Activated CD8-positive, alpha-beta T cell treated with anti-CD3 and anti-CD28 coated beads for 36 hours (primary cell): Measurements from ENCODE around the gene PDZD7. TPM values are rescaled to one million over a fixed set of nuclear protein-coding genes. Genes with fewer than 3 reads are reported as not detected.

Experiments used
- ATAC-seq: fragments of 200-7000 bp; cut with Tn5 transposase; one replicate; pipeline ENCODE4 v1.10.0; 2021; ENCODE audit warnings: mild to moderate bottlenecking, moderate library complexity
- CTCF ChIA-PET: fragments of 350-600 bp; sonication (Branson Sonifier 250); formaldehyde crosslinking; loops from one replicate; lab custom pipeline; 2021; ENCODE audit warnings: antibody characterized with exemption; lab: Charles Lee
- POLR2A ChIA-PET: fragments of 350-600 bp; sonication (Branson Sonifier 250); formaldehyde crosslinking; loops from one replicate; lab custom pipeline; 2021; ENCODE audit warnings: antibody characterized with exemption; lab: Charles Lee
- DNase-seq: peaks from one replicate; pipeline ENCODE4 v3.0.0-alpha.2; 2020
- H3K27ac Mint-ChIP-seq: one replicate; pipeline ENCODE4 v1.8.0; 2021; ENCODE audit warnings: mild to moderate bottlenecking, mixed read lengths
- H3K27me3 Mint-ChIP-seq: one replicate; pipeline ENCODE4 v1.8.0; 2021; ENCODE audit warnings: mixed read lengths
- H3K36me3 Mint-ChIP-seq: one replicate; pipeline ENCODE4 v1.8.0; 2021; ENCODE audit warnings: low read depth, mixed read lengths
- H3K4me1 Mint-ChIP-seq: one replicate; pipeline ENCODE4 v1.8.0; 2021; ENCODE audit warnings: low read depth, mixed read lengths
- H3K4me3 Mint-ChIP-seq: one replicate; pipeline ENCODE4 v1.8.0; 2021; ENCODE audit warnings: mild to moderate bottlenecking, moderate library complexity, mixed read lengths
- H3K9me3 Mint-ChIP-seq: one replicate; pipeline ENCODE4 v1.8.0; 2021; ENCODE audit warnings: mixed read lengths
- CTCF ChIP-seq: fragments of 200-600 bp; IDR thresholded peaks from one replicate; pipeline ENCODE4 v1.8.0; 2022; ENCODE audit warnings: antibody characterized with exemption, mild to moderate bottlenecking
- intact Hi-C: fragments of 100-400 bp; cut with micrococcal nuclease; formaldehyde crosslinking; loops from one replicate; pipeline ENCODE4 v1.10.0; 2022
- total RNA-seq, 2 experiments: library from RNA; stranded (reverse); gene quantifications; one replicate each; pipeline ENCODE4 v1.2.3, GENCODE V29; 2021

PDZD7 gene
- total RNA-seq, 2 experiments from 2014 or later, result 0.25 to 0.65 TPM

- Mint-ChIP-seq H3K4me3 (no peak overlapping the region), H3K27ac (no peak overlapping the region), H3K4me1 (peaks cover 11% of the 10 kb centered on the region), H3K9me3 (no peaks in the 10 kb centered on the region), H3K27me3 (no peaks in the 10 kb centered on the region), H3K36me3 (no peaks in the 10 kb centered on the region)
- CTCF ChIA-PET, result interaction anchor here (1.0 to 1.6 kb wide), 3 partner anchors 9 to 11 kb away, joined by 4 read pairs; partner anchors contain the start of gene LZTS2
- DNase-seq, result no peak
- TF ChIP-seq CTCF, result no peak
- ATAC-seq, result no peak
- POLR2A ChIA-PET, result no interaction called here
- intact Hi-C loops, result no loop called here
Observed at GRCh38 chr10:101008823-101009423, 22.0 kb downstream of the PDZD7 start.

GRCh38 chr10:101007915-101008822, 22.8 kb downstream of the PDZD7 start:
- POLR2A ChIA-PET, result interaction anchor here (0.5 kb wide), 1 partner anchor 644 kb away, joined by 3 read pairs; no protein-coding TSS in a partner anchor
- H3K4me3 Mint-ChIP-seq, result no peak overlapping the region
- H3K9me3 Mint-ChIP-seq, result no peaks in the 10 kb centered on the region
- H3K27me3 Mint-ChIP-seq, result no peaks in the 10 kb centered on the region
- H3K4me1 Mint-ChIP-seq, result peaks cover 7% of the 10 kb centered on the region
- no peak for ATAC-seq
- DNase-seq, result no peak
- H3K36me3 Mint-ChIP-seq, result no peaks in the 10 kb centered on the region
- no peak overlapping the region for H3K27ac Mint-ChIP-seq
- no peak for TF ChIP-seq CTCF
- CTCF ChIA-PET, result interaction anchor here (0.6 to 12.8 kb wide), 9 partner anchors 9 to 264 kb away, joined by 3 to 178 read pairs (median 4); partner anchors contain the start of gene LZTS2
- intact Hi-C loops, result no loop called here

GRCh38 chr10:101007099-101007711, 23.7 kb downstream of the PDZD7 start:
- ATAC-seq (no peak), DNase-seq (no peak)
- Mint-ChIP-seq H3K36me3 (no peaks in the 10 kb centered on the region), H3K27ac (no peak overlapping the region), H3K9me3 (no peaks in the 10 kb centered on the region), H3K4me3 (no peak overlapping the region), H3K4me1 (no peaks in the 10 kb centered on the region), H3K27me3 (no peaks in the 10 kb centered on the region)
- ChIA-PET CTCF (interaction anchor here (0.6 to 12.8 kb wide), 6 partner anchors 8 to 263 kb away, joined by 3 to 178 read pairs (median 4); partner anchors contain the start of gene LZTS2), POLR2A (interaction anchor here (1.1 kb wide), 1 partner anchor 19 kb away, joined by 3 read pairs; no protein-coding TSS in a partner anchor)
- intact Hi-C loops, result no loop called here
- no peak for TF ChIP-seq CTCF

- no peaks in the 10 kb centered on the region for H3K36me3 Mint-ChIP-seq
- CTCF ChIA-PET, result interaction anchor here (1.8 to 12.8 kb wide), 3 partner anchors 8 to 10 kb away, joined by 6 to 178 read pairs (median 6); no protein-coding TSS in a partner anchor
- POLR2A ChIA-PET, result interaction anchor here (1.1 kb wide), 1 partner anchor 18 kb away, joined by 3 read pairs; no protein-coding TSS in a partner anchor
- H3K27ac Mint-ChIP-seq, result no peak overlapping the region
- ATAC-seq (no peak), DNase-seq (no peak)
- intact Hi-C loops, result no loop called here
- no peaks in the 10 kb centered on the region for H3K9me3 Mint-ChIP-seq
- no peaks in the 10 kb centered on the region for H3K27me3 Mint-ChIP-seq
- TF ChIP-seq CTCF, result no peak
- no peaks in the 10 kb centered on the region for H3K4me1 Mint-ChIP-seq
- no peak overlapping the region for H3K4me3 Mint-ChIP-seq
Observed at GRCh38 chr10:101006593-101007098, 24.3 kb downstream of the PDZD7 start.
